Lower leg skin (tissue), 4 donors: ENCODE measurements around the gene OTC. TPM values are rescaled to one million over a fixed set of nuclear protein-coding genes. Genes with fewer than 3 reads are reported as not detected.

Source experiments
- DNase-seq, 2 donors: peaks; one replicate each; pipeline ENCODE4 v3.0.0-alpha.2; 2019; ENCODE audit warnings: low spot score in 2 of 2
- H3K4me3 ChIP-seq: fragments of 200-600 bp; sonication (generic); 2 replicates; pipeline ENCODE4 v1.5.1; 2017; ENCODE audit warnings: mild to moderate bottlenecking, low read depth; ENCODE audit not compliant: poor library complexity, severe bottlenecking
- CTCF ChIP-seq, 3 donors: fragments of 450-650 bp; IDR thresholded peaks; one replicate each; pipeline ENCODE4 v1.5.1; 2016; ENCODE audit warnings: antibody characterized with exemption in 3 of 3, mild to moderate bottlenecking in 3 of 3, moderate library complexity in 2 of 3
- POLR2A ChIP-seq, 2 donors: fragments of 450-650 bp; IDR thresholded peaks; one replicate each; pipeline ENCODE4 v1.6.1; 2016 to 2017; ENCODE audit warnings: antibody characterized with exemption in 2 of 2, mild to moderate bottlenecking in 1 of 2, moderate library complexity in 1 of 2
- WGBS, 2 donors: methylation state at CpG; one replicate each; pipeline ENCODE4 v1.1.5; 2018; 5-methylcytosine and 5-hydroxymethylcytosine counted together
- intact Hi-C: fragments of 100-400 bp; cut with DNase I; formaldehyde crosslinking; loops from one replicate; pipeline ENCODE4 v1.15.0; 2023; ENCODE audit warnings: low total_unique reads
- total RNA-seq, 4 donors: library from RNA; depleted of rRNA; stranded (reverse); fragments of >200 nt; gene quantifications; one replicate each; pipeline ENCODE4 v1.1.0, GENCODE V29; 2016

OTC gene
- total RNA-seq, 4 donors from 2014 or later = not detected

DNA sequence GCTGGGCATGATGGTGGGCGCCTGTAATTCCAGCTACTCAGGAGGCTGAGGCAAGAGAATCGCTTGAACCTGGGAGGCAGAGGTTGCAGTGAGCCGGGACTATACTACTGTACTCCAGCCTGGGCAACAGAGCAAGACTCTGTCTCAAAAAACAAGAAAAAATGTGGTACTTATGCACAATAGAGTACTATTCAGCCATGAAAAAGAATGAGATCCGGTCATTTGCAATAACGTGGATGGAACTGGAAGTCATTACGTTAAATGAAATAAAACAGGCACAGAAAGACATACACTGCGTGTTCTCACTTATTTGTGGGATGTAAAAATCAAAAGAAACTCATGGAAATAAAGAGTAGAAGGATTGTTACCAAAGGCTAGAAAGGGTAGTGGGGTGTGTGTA, 37.2 kb upstream of the OTC start:
- H3K4me3 ChIP-seq = no peak overlapping the region
- no peak for DNase-seq
- WGBS, 2 donors = 81 to 98% methylated on average over 7 of the region's 7 CpGs
- intact Hi-C loops = no loop called here
- no peak for TF ChIP-seq CTCF (IDR thresholded peaks at IDR 0.05)
- no peak for TF ChIP-seq POLR2A (IDR thresholded peaks at IDR 0.05)

DNA sequence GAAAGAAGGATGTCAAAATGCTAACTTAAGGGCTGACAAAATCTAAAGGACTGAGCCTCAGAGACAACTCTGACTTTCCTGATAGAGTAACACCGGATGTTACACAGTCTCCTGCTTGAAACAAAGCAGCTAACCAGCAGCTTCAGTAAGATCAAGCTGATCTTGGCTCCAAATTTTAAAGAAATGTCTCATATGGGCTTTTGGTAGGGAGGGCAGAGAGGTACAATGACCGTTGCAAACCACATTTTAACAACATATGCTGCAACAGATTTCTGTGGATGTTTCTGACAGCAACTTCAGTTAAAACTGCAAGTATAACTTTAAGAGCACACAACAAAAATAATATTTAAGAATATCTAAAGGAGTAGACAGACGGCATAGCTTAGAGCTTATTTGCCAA, 34.2 kb upstream of the OTC start:
- DNase-seq = no peak
- H3K4me3 ChIP-seq = no peak overlapping the region
- TF ChIP-seq POLR2A (IDR thresholded peaks at IDR 0.05) (no peak), CTCF (IDR thresholded peaks at IDR 0.05) (no peak)
- WGBS, 2 donors = 71 to 75% methylated on average over 3 of the region's 3 CpGs
- intact Hi-C loops = no loop called here

DNA sequence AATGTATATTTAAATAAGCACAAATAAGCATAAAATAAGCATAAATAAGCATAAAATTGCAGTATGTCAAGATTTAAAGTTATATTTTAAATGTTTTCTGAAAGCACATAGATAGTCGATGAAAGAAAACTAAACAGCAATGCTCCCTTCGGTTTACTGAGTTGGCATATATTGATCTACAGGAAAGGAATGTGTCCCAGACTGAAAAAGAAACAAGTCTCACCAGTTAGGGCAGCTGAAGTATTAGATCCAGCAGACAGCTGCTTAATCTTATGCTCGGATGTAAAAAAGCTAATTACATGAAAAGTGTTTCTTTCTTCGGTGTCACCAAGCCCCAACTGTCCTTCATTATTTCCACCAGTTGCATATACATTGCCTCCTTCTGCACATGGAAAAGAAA, 33.8 kb upstream of the OTC start:
- WGBS, 2 donors = 60 to 73% methylated on average over 4 of the region's 4 CpGs
- no peak overlapping the region for H3K4me3 ChIP-seq
- TF ChIP-seq POLR2A (IDR thresholded peaks at IDR 0.05) = no peak
- no peak for TF ChIP-seq CTCF (IDR thresholded peaks at IDR 0.05)
- no peak for DNase-seq
- intact Hi-C loops = no loop called here

DNA sequence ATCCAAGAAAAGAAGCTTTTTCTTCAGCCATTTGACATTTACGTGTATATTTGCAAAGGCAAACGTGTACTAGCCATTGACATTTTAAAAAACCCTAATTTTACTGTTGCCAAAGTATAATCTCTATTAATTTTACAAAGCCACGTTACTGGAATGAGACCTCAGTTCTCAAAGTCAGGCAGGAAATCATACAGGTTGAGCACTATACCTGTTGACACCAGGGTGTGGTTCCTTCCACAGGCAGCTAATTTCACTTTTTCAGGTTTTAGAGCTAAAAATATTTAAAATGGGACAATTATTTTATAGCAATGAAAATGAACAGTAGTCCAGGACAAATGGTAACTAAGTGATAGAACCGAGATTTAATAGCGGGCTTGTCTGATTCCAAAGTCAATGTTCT, 31.6 kb upstream of the OTC start:
- TF ChIP-seq POLR2A (IDR thresholded peaks at IDR 0.05) (no peak), CTCF (IDR thresholded peaks at IDR 0.05) (no peak)
- 74 to 94% methylated on average over 5 of the region's 5 CpGs for WGBS, 2 donors

GRCh38 chrX:38326086-38326485, 26.3 kb upstream of the OTC start:
- no peak for DNase-seq
- H3K4me3 ChIP-seq = no peak overlapping the region
- 55 to 60% methylated on average over 3 of the region's 3 CpGs for WGBS, 2 donors
- TF ChIP-seq POLR2A (IDR thresholded peaks at IDR 0.05) = no peak
- TF ChIP-seq CTCF (IDR thresholded peaks at IDR 0.05) = no peak
- intact Hi-C loops = no loop called here

More for the DNA sequence above, 31.6 kb upstream of the OTC start:
- H3K4me3 ChIP-seq = no peak overlapping the region
- intact Hi-C loops = no loop called here
- no peak for DNase-seq

GRCh38 chrX:38327007-38327774, 25.2 kb upstream of the OTC start, which contains the start of gene RPGR:
Gene RPGR, minus strand, starts transcription at chrX:38327509. Its CDS starts 142 bp downstream, at chrX:38327367.
- peak; percentile 89 to 98 for DNase-seq
- 0 to 47% methylated on average over 12 to 45 of the region's 67 CpGs for WGBS, 2 donors
- intact Hi-C loops = no loop called here
- H3K4me3 ChIP-seq = peak within 1 kb of the TSS; percentile 50
- TF ChIP-seq CTCF (IDR thresholded peaks at IDR 0.05) (no peak), POLR2A (IDR thresholded peaks at IDR 0.05) (no peak)
